Stimulated activated memory B cell treated with anti-CD40 and anti-IgM and Interleukin-4, amounts not matched to agents 10 μg/mL and 1 μg/mL and 100 μg/mL, for 72 hours (primary cell): ENCODE results near the gene CASZ1.

ENCODE experiments used
- ATAC-seq: fragments of 150-1000 bp; cut with Tn5 transposase; 2 replicates; pipeline ENCODE4 v1.10.0; 2021
- H3K27ac Mint-ChIP-seq: one replicate; pipeline ENCODE4 v1.8.0; 2022; ENCODE audit warnings: mild to moderate bottlenecking, mixed read lengths
- H3K27me3 Mint-ChIP-seq: one replicate; pipeline ENCODE4 v1.8.0; 2022; ENCODE audit warnings: mixed read lengths
- H3K36me3 Mint-ChIP-seq: one replicate; pipeline ENCODE4 v1.8.0; 2022; ENCODE audit warnings: mixed read lengths
- H3K4me1 Mint-ChIP-seq: one replicate; pipeline ENCODE4 v1.8.0; 2022; ENCODE audit warnings: mixed read lengths
- H3K4me3 Mint-ChIP-seq: one replicate; pipeline ENCODE4 v1.8.0; 2022; ENCODE audit warnings: mild to moderate bottlenecking, moderate library complexity, mixed read lengths
- H3K9me3 Mint-ChIP-seq: one replicate; pipeline ENCODE4 v1.8.0; 2022; ENCODE audit warnings: mixed read lengths

CASZ1 gene

GRCh38 chr1:10739589-10739988, 56.9 kb downstream of the CASZ1 start:
- Mint-ChIP-seq H3K36me3 (no peaks in the 10 kb centered on the region), H3K27ac (no peak overlapping the region), H3K9me3 (no peaks in the 10 kb centered on the region), H3K4me1 (peaks cover 4% of the 10 kb centered on the region), H3K27me3 (peaks cover 38% of the 10 kb centered on the region), H3K4me3 (no peak overlapping the region)
- no peak for ATAC-seq

GRCh38 chr1:10738061-10739058, 58.1 kb downstream of the CASZ1 start:
- H3K36me3 Mint-ChIP-seq = no peaks in the 10 kb centered on the region
- H3K4me1 Mint-ChIP-seq = peaks cover 4% of the 10 kb centered on the region
- H3K4me3 Mint-ChIP-seq = no peak overlapping the region
- peaks cover 48% of the 10 kb centered on the region for H3K27me3 Mint-ChIP-seq
- H3K27ac Mint-ChIP-seq = no peak overlapping the region
- no peaks in the 10 kb centered on the region for H3K9me3 Mint-ChIP-seq
- no peak for ATAC-seq

- Mint-ChIP-seq H3K4me1 (peaks cover 4% of the 10 kb centered on the region), H3K27ac (no peak overlapping the region), H3K4me3 (no peak overlapping the region), H3K9me3 (no peaks in the 10 kb centered on the region), H3K27me3 (peaks cover 48% of the 10 kb centered on the region), H3K36me3 (no peaks in the 10 kb centered on the region)
- ATAC-seq = no peak
These were observed 58.8 kb downstream of the CASZ1 start for GRCh38 chr1:10737651-10738050.

GRCh38 chr1:10736634-10737586, 59.5 kb downstream of the CASZ1 start:
- H3K4me1 Mint-ChIP-seq = peaks cover 4% of the 10 kb centered on the region
- H3K4me3 Mint-ChIP-seq = no peak overlapping the region
- ATAC-seq = no peak
- no peaks in the 10 kb centered on the region for H3K36me3 Mint-ChIP-seq
- H3K9me3 Mint-ChIP-seq = no peaks in the 10 kb centered on the region
- peaks cover 45% of the 10 kb centered on the region for H3K27me3 Mint-ChIP-seq
- no peak overlapping the region for H3K27ac Mint-ChIP-seq

GRCh38 chr1:10735563-10736305, 60.7 kb downstream of the CASZ1 start:
- Mint-ChIP-seq H3K27me3 (peaks cover 37% of the 10 kb centered on the region), H3K9me3 (no peaks in the 10 kb centered on the region)
- no peak for ATAC-seq

GRCh38 chr1:10734962-10735544, 61.4 kb downstream of the CASZ1 start:
- Mint-ChIP-seq H3K27ac (no peak overlapping the region), H3K9me3 (no peaks in the 10 kb centered on the region), H3K4me3 (no peak overlapping the region), H3K4me1 (no peaks in the 10 kb centered on the region), H3K27me3 (peaks cover 30% of the 10 kb centered on the region), H3K36me3 (no peaks in the 10 kb centered on the region)
- no peak for ATAC-seq

More at GRCh38 chr1:10735563-10736305, 60.7 kb downstream of the CASZ1 start:
- H3K36me3 Mint-ChIP-seq = no peaks in the 10 kb centered on the region
- H3K4me3 Mint-ChIP-seq = no peak overlapping the region
- H3K4me1 Mint-ChIP-seq = peaks cover 4% of the 10 kb centered on the region
- H3K27ac Mint-ChIP-seq = no peak overlapping the region

- no peak for ATAC-seq
- Mint-ChIP-seq H3K27ac (no peak overlapping the region), H3K4me3 (no peak overlapping the region), H3K4me1 (no peaks in the 10 kb centered on the region), H3K9me3 (no peaks in the 10 kb centered on the region), H3K36me3 (no peaks in the 10 kb centered on the region), H3K27me3 (peaks cover 26% of the 10 kb centered on the region)
These were observed 62.1 kb downstream of the CASZ1 start for GRCh38 chr1:10734375-10734774.

GRCh38 chr1:10733474-10734366, 62.7 kb downstream of the CASZ1 start:
- Mint-ChIP-seq H3K4me1 (no peaks in the 10 kb centered on the region), H3K27me3 (peaks cover 26% of the 10 kb centered on the region), H3K9me3 (no peaks in the 10 kb centered on the region), H3K36me3 (no peaks in the 10 kb centered on the region), H3K27ac (no peak overlapping the region), H3K4me3 (no peak overlapping the region)
- peak; percentile 84 for ATAC-seq

- H3K9me3 Mint-ChIP-seq = no peaks in the 10 kb centered on the region
- H3K27me3 Mint-ChIP-seq = peaks cover 26% of the 10 kb centered on the region
- no peak overlapping the region for H3K27ac Mint-ChIP-seq
- H3K4me1 Mint-ChIP-seq = no peaks in the 10 kb centered on the region
- no peak overlapping the region for H3K4me3 Mint-ChIP-seq
- ATAC-seq = no peak
- H3K36me3 Mint-ChIP-seq = no peaks in the 10 kb centered on the region
These were observed 65.5 kb downstream of the CASZ1 start for GRCh38 chr1:10730985-10731384.

- Mint-ChIP-seq H3K36me3 (no peaks in the 10 kb centered on the region), H3K4me3 (no peak overlapping the region), H3K4me1 (no peaks in the 10 kb centered on the region), H3K9me3 (no peaks in the 10 kb centered on the region), H3K27me3 (peaks cover 20% of the 10 kb centered on the region), H3K27ac (no peak overlapping the region)
- no peak for ATAC-seq
These were observed 67.6 kb downstream of the CASZ1 start for GRCh38 chr1:10728595-10729410.

GRCh38 chr1:10727751-10728232, 68.7 kb downstream of the CASZ1 start:
- Mint-ChIP-seq H3K4me3 (no peak overlapping the region), H3K27ac (no peak overlapping the region)

GRCh38 chr1:10726355-10726754, 70.1 kb downstream of the CASZ1 start:
- Mint-ChIP-seq H3K4me3 (no peak overlapping the region), H3K27ac (no peak overlapping the region), H3K27me3 (peaks cover 12% of the 10 kb centered on the region), H3K36me3 (no peaks in the 10 kb centered on the region), H3K4me1 (no peaks in the 10 kb centered on the region), H3K9me3 (no peaks in the 10 kb centered on the region)
- no peak for ATAC-seq

More at GRCh38 chr1:10727751-10728232, 68.7 kb downstream of the CASZ1 start:
- Mint-ChIP-seq H3K27me3 (peaks cover 16% of the 10 kb centered on the region), H3K36me3 (no peaks in the 10 kb centered on the region), H3K9me3 (no peaks in the 10 kb centered on the region), H3K4me1 (no peaks in the 10 kb centered on the region)
- ATAC-seq = no peak
